T47D (cell line): ENCODE data around the gene GALK2.

Experiments used
- DNase-seq, 2 experiments: peaks; one replicate each; pipeline versions ENCODE4 v3.0.0 to v3.0.0-alpha.2; 2011 to 2012; ENCODE audit warnings: low read depth in 1 of 2, low spot score in 1 of 2
- JUND ChIP-seq: IDR thresholded peaks from 2 replicates; pipeline ENCODE4 v1.6.1; 2012; ENCODE audit warnings: low read depth
- in situ Hi-C: cut with HindIII; loops from 2 replicates; pipeline ENCODE4 v1.10.0; 2016; ENCODE audit warnings: low sequenced_read_pairs, low pct_unique_long_range_greater_than_20kb

The GALK2 gene

DNA sequence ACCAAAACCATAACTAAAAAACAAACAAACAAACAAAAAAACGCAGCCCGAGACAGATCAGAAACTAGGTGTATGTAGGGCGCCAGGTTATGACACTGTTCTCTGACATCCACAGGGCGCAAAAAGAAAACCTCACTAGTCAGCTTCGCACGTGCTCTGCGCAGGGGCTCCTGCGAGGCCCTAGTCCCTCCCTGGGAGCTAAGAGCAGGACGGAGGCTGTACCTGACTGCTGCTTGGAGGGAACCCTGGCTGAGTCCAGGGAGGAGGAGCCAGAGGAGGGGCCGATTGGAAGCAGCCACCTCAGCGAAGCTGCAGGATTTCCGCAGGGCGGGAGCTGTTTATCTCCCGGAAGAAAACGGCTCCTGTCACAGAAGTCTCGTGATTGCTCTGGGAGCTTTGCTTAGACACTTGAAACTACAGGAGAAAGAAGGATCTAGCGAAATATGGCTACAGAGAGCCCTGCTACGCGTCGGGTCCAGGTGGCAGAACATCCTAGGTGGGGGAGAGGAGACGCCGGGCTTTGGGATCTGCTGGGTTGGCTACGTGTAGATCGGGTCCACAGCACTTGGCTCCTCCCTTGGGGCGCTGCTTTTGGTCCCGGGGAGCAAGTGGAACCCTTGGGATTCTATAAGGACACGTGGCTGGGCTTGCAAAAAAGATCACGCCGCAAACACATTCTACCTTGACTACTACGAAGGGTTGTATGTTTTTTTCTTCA lies at the start of gene GALK2:
TSS of gene GALK2 (plus strand) at position 368 of the 718 bp plus-strand sequence. CDS start at position 444, 76 bp downstream.
- TF ChIP-seq JUND = no peak
- in situ Hi-C loops = no loop called here
- peak; percentile 56 to 92 for DNase-seq

GRCh38 chr15:49120832-49121231 lies 49.2 kb upstream of the GALK2 start:
- no peak for DNase-seq
- in situ Hi-C loops = no loop called here
- no peak for TF ChIP-seq JUND

GRCh38 chr15:49121901-49122300 lies 48.1 kb upstream of the GALK2 start:
- in situ Hi-C loops = no loop called here
- no peak for DNase-seq
- TF ChIP-seq JUND = no peak

- in situ Hi-C loops = no loop called here
- DNase-seq = no peak
- TF ChIP-seq JUND = no peak
These were observed 47.4 kb upstream of the GALK2 start for GRCh38 chr15:49122541-49123062.

- no peak for DNase-seq
- in situ Hi-C loops = no loop called here
These were observed 45.7 kb upstream of the GALK2 start for GRCh38 chr15:49124371-49124770.

GRCh38 chr15:49131403-49131802 lies 38.6 kb upstream of the GALK2 start:
- in situ Hi-C loops = no loop called here
- TF ChIP-seq JUND = no peak
- DNase-seq = no peak

More at GRCh38 chr15:49124371-49124770, 45.7 kb upstream of the GALK2 start:
- TF ChIP-seq JUND = no peak

DNA sequence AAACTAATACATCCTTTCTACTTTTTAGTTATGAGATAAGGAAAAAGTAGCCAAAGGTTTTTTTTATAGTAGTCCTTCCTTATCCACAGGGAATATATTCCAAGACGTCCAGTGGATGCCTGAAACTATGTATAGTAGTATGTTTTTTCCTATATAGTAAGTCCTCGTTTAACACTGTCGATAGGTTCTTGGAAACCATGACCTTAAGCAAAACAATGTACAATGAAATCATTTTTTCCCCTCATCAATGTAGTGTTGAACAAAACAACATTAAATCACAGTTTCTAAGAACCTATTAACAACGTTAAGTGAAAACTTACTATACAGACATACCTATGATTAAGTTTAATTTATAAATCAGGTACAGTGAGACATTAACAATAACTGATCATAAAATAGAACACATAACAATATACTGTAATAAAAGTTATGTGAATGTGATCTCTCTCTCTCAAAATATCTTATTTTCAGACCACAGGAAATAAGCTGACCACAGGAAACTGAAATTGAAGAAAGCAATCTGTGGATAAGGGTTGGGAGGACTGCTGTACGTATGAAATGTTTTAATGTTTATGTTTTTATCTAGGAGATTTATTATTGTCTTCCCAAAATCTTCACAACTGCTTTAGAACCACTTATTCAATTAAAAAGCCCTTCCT lies 35.2 kb upstream of the GALK2 start:
- in situ Hi-C loops = no loop called here
- no peak for DNase-seq
- no peak for TF ChIP-seq JUND

DNA sequence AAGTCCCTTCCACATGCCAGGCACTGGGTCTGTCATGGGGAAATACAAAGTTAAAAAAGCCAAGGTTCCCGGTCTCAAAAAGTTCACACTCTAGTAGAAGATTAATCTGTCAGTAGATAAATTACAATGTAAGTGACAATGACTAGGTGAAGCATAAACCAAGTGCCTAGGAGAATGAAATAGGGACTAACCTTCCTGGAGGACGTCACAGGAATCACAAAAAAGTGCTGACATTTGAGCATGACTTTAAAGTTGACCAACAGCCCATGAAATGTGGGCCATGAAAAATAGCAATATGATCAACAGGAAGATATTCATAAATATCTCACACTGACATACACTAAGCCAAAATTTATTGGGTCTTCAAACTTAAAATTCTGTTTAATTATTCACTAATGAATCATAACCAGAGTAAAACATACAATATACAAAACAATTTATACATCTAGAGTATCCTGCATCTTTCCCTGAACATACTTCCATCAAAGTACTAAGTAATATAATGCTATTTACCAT lies 34.6 kb upstream of the GALK2 start:
- in situ Hi-C loops = no loop called here
- no peak for TF ChIP-seq JUND
- DNase-seq = no peak

- no peak for DNase-seq
- no peak for TF ChIP-seq JUND
- in situ Hi-C loops = no loop called here
These were observed 34.1 kb upstream of the GALK2 start for GRCh38 chr15:49135911-49136310.

GRCh38 chr15:49137861-49138260 lies 32.2 kb upstream of the GALK2 start:
- in situ Hi-C loops = no loop called here
- DNase-seq = no peak
- TF ChIP-seq JUND = no peak

- TF ChIP-seq JUND = no peak
- peak; percentile 36 to 71 for DNase-seq
- in situ Hi-C loops = no loop called here
These were observed 24.1 kb upstream of the GALK2 start for GRCh38 chr15:49145651-49146609.

DNA sequence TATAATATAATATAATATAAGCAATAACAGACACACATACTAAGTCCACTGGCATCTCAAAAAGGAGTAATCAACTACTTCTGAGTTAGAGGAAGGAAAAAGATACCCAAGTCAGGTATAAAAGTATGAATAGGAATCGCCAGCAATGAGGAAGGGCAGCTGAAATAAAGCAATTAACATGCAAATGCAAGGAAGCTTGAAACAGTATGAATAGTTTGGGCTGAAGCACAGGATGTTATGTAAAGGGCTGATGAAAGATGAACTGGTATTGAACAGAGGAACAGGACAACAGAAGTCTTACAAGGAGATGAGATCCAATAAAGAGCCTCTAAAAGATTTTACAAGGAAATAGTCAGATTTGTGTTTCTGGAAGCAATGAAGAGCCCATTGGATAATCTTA lies 21.7 kb upstream of the GALK2 start:
- DNase-seq = no peak
- in situ Hi-C loops = no loop called here

More for the DNA sequence above, 21.7 kb upstream of the GALK2 start:
- no peak for TF ChIP-seq JUND
